Testis (tissue), 3 donors: ENCODE data around the gene LMF2. TPM values are rescaled to one million over a fixed set of nuclear protein-coding genes. Genes with fewer than 3 reads are reported as not detected.

Experiments used
- DNase-seq: peaks from one replicate; pipeline ENCODE4 v3.0.0-alpha.2; 2019
- H3K27ac ChIP-seq, 2 donors: fragments of 200-600 bp; sonication (generic); one replicate each; pipeline ENCODE4 v1.5.1; 2019
- H3K27me3 ChIP-seq: fragments of 200-600 bp; sonication (generic); one replicate; pipeline ENCODE4 v1.5.1; 2019
- H3K36me3 ChIP-seq: fragments of 200-600 bp; sonication (generic); one replicate; pipeline ENCODE4 v1.5.1; 2017; ENCODE audit warnings: low read depth; ENCODE audit errors: missing control alignments
- H3K4me1 ChIP-seq: fragments of 200-600 bp; sonication (generic); one replicate; pipeline ENCODE4 v1.5.1; 2019
- H3K4me3 ChIP-seq, 2 donors: fragments of 200-600 bp; sonication (generic); one replicate each; pipeline ENCODE4 v1.5.1; 2017 to 2019
- H3K9me3 ChIP-seq: fragments of 200-600 bp; sonication (generic); one replicate; pipeline ENCODE4 v1.5.1; 2017
- CTCF ChIP-seq, 3 experiments: fragments of 450-650 bp in 2 of 3; fragments of 200-600 bp in 1 of 3; sonication (generic) in 1 of 3; IDR thresholded peaks; one replicate each; pipeline ENCODE4 v1.5.1; 2016 to 2019; ENCODE audit warnings: antibody characterized with exemption in 3 of 3, mild to moderate bottlenecking in 2 of 3, moderate library complexity in 1 of 3
- POLR2A ChIP-seq: fragments of 450-650 bp; IDR thresholded peaks from one replicate; pipeline ENCODE4 v1.6.1; 2017; ENCODE audit warnings: antibody characterized with exemption, mild to moderate bottlenecking, moderate library complexity
- WGBS, 2 donors: methylation state at CpG; one replicate each; pipeline ENCODE4 v1.1.5; 2018; 5-methylcytosine and 5-hydroxymethylcytosine counted together
- intact Hi-C: fragments of 100-400 bp; cut with DNase I; formaldehyde crosslinking; loops from one replicate; pipeline ENCODE4 v1.15.1; 2023; ENCODE audit warnings: low total_unique reads
- polyA plus RNA-seq: library from polyadenylated mRNA; stranded (reverse); fragments of 350-450 nt; fragmentation: Illumina TruSeq; extraction: RNeasy Lipid Tissue Mini Kit (QIAGEN cat#74804); gene quantifications from one replicate; pipeline ENCODE4 v1.2.3, GENCODE V29; 2014; ENCODE audit warnings: low read depth, low replicate concordance; ENCODE audit not compliant: insufficient read depth
- total RNA-seq, 2 donors: library from RNA; depleted of rRNA; stranded (reverse); fragments of >200 nt; gene quantifications; one replicate each; pipeline ENCODE4 v1.2.3, GENCODE V29; 2016

LMF2 gene
- total and polyA plus RNA-seq, 3 donors from 2014 or later = 59.7 to 109 (median 95.4) TPM

- TF ChIP-seq CTCF (IDR thresholded peaks at IDR 0.05) (no peak), POLR2A (no peak)
- H3K36me3 ChIP-seq = no peaks in the 10 kb centered on the region
- no peak for DNase-seq
- WGBS, 2 donors = 91 to 99% methylated on average over 19 to 44 of the region's 44 CpGs
- intact Hi-C loops = no loop called here
- no peaks in the 10 kb centered on the region for H3K9me3 ChIP-seq
- no peak overlapping the region for H3K27ac ChIP-seq
- no peak overlapping the region for H3K4me3 ChIP-seq
- H3K27me3 ChIP-seq = no peaks in the 10 kb centered on the region
- H3K4me1 ChIP-seq = peaks cover 9% of the 10 kb centered on the region
Observed at GRCh38 chr22:50504369-50505211, 2.9 kb downstream of the LMF2 start.

- Histone ChIP-seq H3K9me3 (no peaks in the 10 kb centered on the region), H3K36me3 (no peaks in the 10 kb centered on the region), H3K4me1 (peaks cover 9% of the 10 kb centered on the region), H3K27me3 (no peaks in the 10 kb centered on the region), H3K27ac (no peak overlapping the region), H3K4me3 (no peak overlapping the region)
- WGBS, 2 donors = 92 to 100% methylated on average over 8 to 23 of the region's 26 CpGs
- intact Hi-C loops = no loop called here
- TF ChIP-seq CTCF (IDR thresholded peaks at IDR 0.05) (no peak), POLR2A (no peak)
- DNase-seq = no peak
Observed at GRCh38 chr22:50503475-50504145, 3.9 kb downstream of the LMF2 start.

DNA sequence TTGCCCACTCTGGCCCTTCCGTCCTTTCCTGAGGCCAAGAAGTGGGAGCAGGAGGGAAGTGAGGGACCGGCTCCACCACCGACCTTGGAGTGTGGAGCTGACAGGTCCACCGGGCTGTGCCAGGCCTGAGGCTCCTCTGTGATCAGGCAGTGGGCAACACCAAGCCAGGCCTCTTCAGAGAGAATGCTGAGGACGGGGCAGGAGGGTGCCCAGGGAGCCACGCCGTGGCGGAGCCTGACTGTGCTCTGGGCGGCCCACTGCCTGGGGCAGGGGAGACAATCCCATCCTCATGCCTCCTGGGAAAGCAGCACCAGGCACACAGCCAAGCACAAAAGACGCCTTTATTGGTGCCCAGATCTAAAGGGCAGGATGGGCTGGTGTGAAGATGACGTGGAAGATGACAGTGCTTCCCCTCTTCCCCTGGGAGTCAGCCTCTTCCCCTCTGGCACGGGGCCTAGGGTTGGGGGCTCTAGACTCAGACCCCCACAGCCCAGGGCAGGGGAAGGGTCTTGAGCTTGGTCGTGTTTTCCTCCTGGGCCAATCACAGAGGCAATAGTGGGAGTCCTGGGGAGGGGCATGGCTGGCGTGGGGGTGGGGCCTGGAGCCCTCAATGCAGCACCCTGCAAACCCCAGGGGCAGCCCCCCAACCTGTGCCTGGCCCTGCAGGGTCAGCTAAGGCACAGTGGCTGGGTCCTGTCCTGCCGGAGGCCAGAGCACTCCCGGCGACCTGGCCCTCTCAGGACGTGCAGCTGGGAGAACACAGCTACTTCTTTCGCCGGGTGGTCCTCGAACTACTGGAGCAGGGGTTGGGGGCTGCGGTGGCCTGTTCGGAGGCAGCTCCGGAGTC lies 4.7 kb downstream of the LMF2 start:
- WGBS, 2 donors = 90 to 92% methylated on average over 12 to 24 of the region's 24 CpGs
- no peaks in the 10 kb centered on the region for H3K36me3 ChIP-seq
- H3K4me3 ChIP-seq = no peak overlapping the region
- H3K4me1 ChIP-seq = peaks cover 9% of the 10 kb centered on the region
- intact Hi-C loops = no loop called here
- H3K27ac ChIP-seq = no peak overlapping the region
- H3K27me3 ChIP-seq = no peaks in the 10 kb centered on the region
- DNase-seq = no peak
- no peaks in the 10 kb centered on the region for H3K9me3 ChIP-seq
- no peak for TF ChIP-seq CTCF (IDR thresholded peaks at IDR 0.05)
- TF ChIP-seq POLR2A = no peak

DNA sequence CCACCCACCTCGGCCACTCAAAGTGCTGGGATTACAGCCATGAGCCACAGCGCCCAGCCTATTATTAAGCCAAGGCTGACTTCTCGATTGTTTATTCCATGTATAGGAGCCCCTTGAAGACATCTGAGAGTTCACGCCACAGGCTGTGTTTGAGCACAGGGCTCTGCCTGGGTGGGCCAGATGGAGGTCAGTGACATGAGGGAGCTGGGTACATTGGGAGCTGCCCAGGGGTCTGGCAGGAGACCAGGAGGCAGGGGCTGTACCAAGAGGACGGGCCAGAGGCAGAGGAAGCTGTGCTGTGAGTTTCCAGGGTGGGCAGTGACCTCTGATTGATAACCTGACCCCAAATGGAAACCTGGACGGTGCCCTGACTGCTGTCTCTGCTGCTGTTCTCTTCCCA lies 5.4 kb downstream of the LMF2 start:
- Histone ChIP-seq H3K4me3 (no peak overlapping the region), H3K27me3 (no peaks in the 10 kb centered on the region), H3K4me1 (peaks cover 9% of the 10 kb centered on the region), H3K9me3 (no peaks in the 10 kb centered on the region), H3K36me3 (no peaks in the 10 kb centered on the region), H3K27ac (no peak overlapping the region)
- TF ChIP-seq POLR2A (no peak), CTCF (IDR thresholded peaks at IDR 0.05) (no peak)
- intact Hi-C loops = no loop called here
- DNase-seq = no peak
- WGBS, 2 donors = 72 to 75% methylated on average over 6 of the region's 6 CpGs
